ENCODE data around the gene CLPTM1.

CLPTM1 gene

DNA sequence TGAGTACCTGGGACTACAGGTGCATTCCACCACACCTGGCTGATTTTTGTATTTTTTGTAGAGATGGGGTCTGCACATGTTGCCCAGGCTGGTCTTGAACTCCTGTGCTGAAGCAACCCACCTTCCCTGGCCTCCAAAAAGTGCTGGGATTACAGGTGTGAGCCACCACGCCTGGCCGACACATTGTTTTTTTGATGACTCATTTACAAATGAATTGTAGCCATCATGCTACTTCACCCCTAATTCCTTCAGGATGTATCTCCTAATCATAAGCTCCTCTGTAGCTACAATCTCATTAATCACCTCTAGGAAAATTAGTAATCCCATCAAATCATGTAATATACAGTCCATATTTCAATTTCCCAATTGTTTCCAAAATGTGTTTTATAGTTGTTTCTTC lies 64.0 kb downstream of the CLPTM1 start:
- DNase-seq: no peak
- Histone ChIP-seq H3K36me3 (no peaks in the 10 kb centered on the region), H3K27me3 (ENCODE audit: insufficient read depth, low read depth, severe bottlenecking) (no peaks in the 10 kb centered on the region), H3K27ac (no peak overlapping the region), H3K4me3 (ENCODE audit: low read depth, low read length) (no peak overlapping the region), H3K9me3 (ENCODE audit: severe bottlenecking) (no peaks in the 10 kb centered on the region)
- TF ChIP-seq CTCF (IDR thresholded peaks at IDR 0.05; ENCODE audit: low read depth, low read length): no peak

- H3K4me3 ChIP-seq (ENCODE audit: low read depth, low read length): no peak overlapping the region
- DNase-seq: no peak
- H3K27me3 ChIP-seq (ENCODE audit: insufficient read depth, low read depth, severe bottlenecking): no peaks in the 10 kb centered on the region
- H3K9me3 ChIP-seq (ENCODE audit: severe bottlenecking): no peaks in the 10 kb centered on the region
- H3K36me3 ChIP-seq: no peaks in the 10 kb centered on the region
- TF ChIP-seq CTCF (IDR thresholded peaks at IDR 0.05; ENCODE audit: low read depth, low read length): no peak
- H3K27ac ChIP-seq: no peak overlapping the region
Observed at GRCh38 chr19:45020071-45020470, 64.9 kb downstream of the CLPTM1 start.

GRCh38 chr19:45021971-45022370 lies 66.8 kb downstream of the CLPTM1 start:
- no peak overlapping the region for H3K4me3 ChIP-seq (ENCODE audit: low read depth, low read length)
- DNase-seq: no peak
- no peak overlapping the region for H3K27ac ChIP-seq
- H3K9me3 ChIP-seq (ENCODE audit: severe bottlenecking): no peaks in the 10 kb centered on the region
- no peaks in the 10 kb centered on the region for H3K27me3 ChIP-seq (ENCODE audit: insufficient read depth, low read depth, severe bottlenecking)
- no peaks in the 10 kb centered on the region for H3K36me3 ChIP-seq
- no peak for TF ChIP-seq CTCF (IDR thresholded peaks at IDR 0.05; ENCODE audit: low read depth, low read length)

GRCh38 chr19:45023048-45023447 lies 67.9 kb downstream of the CLPTM1 start:
- Histone ChIP-seq H3K9me3 (ENCODE audit: severe bottlenecking) (no peaks in the 10 kb centered on the region), H3K27me3 (ENCODE audit: insufficient read depth, low read depth, severe bottlenecking) (no peaks in the 10 kb centered on the region), H3K4me3 (ENCODE audit: low read depth, low read length) (no peak overlapping the region), H3K27ac (no peak overlapping the region), H3K36me3 (no peaks in the 10 kb centered on the region)
- TF ChIP-seq CTCF (IDR thresholded peaks at IDR 0.05; ENCODE audit: low read depth, low read length): no peak
- DNase-seq: no peak

GRCh38 chr19:45025264-45025663 lies 70.1 kb downstream of the CLPTM1 start:
- H3K9me3 ChIP-seq (ENCODE audit: severe bottlenecking): no peaks in the 10 kb centered on the region
- H3K27me3 ChIP-seq (ENCODE audit: insufficient read depth, low read depth, severe bottlenecking): no peaks in the 10 kb centered on the region
- H3K36me3 ChIP-seq: no peaks in the 10 kb centered on the region
- no peak overlapping the region for H3K4me3 ChIP-seq (ENCODE audit: low read depth, low read length)
- no peak overlapping the region for H3K27ac ChIP-seq
- no peak for DNase-seq
- no peak for TF ChIP-seq CTCF (IDR thresholded peaks at IDR 0.05; ENCODE audit: low read depth, low read length)

DNA sequence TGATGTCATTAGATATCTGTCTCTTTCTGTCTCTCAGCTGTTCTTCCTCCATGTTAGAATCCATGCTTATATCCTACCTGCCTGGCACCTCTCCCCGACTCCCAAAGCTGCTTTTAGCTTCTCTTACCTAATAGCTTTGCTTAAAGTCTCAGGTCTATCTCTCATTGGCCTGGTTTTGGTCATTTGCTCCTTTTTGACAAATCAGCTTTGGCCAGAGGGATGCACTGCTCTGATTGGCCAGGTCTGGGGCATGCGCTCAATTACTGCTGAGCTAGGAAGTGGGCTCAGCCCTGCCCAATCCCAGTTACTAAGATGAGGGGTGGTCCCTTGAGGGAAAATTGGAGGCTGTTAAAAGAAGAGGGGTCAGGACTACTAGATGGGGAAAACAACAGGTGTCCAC lies 72.2 kb downstream of the CLPTM1 start:
- H3K27me3 ChIP-seq (ENCODE audit: insufficient read depth, low read depth, severe bottlenecking): no peaks in the 10 kb centered on the region
- TF ChIP-seq CTCF (IDR thresholded peaks at IDR 0.05; ENCODE audit: low read depth, low read length): no peak
- peaks cover 4% of the 10 kb centered on the region for H3K9me3 ChIP-seq (ENCODE audit: severe bottlenecking)
- no peak overlapping the region for H3K27ac ChIP-seq
- H3K36me3 ChIP-seq: no peaks in the 10 kb centered on the region
- no peak overlapping the region for H3K4me3 ChIP-seq (ENCODE audit: low read depth, low read length)
- no peak for DNase-seq

All from WERI-Rb-1 (cell line).